ENCODE results near the gene CCT2.
"Not testable (repeated sequence)": the region's sequence is repeated elsewhere in the genome, so short reads cannot be mapped to it uniquely, and the experiment has no call there.

CCT2 gene

GRCh38 chr12:69589082-69589481 is 3.8 kb downstream of the CCT2 start:
- no peak for DNase-seq

GRCh38 chr12:69595689-69596088 is 10.4 kb downstream of the CCT2 start:
- DNase-seq = no peak

- no peak for DNase-seq
Observed at GRCh38 chr12:69598174-69598753, 13.0 kb downstream of the CCT2 start.

- DNase-seq = no peak
Observed at GRCh38 chr12:69600804-69601203, 15.5 kb downstream of the CCT2 start.

- DNase-seq = no peak
Observed at GRCh38 chr12:69601962-69602685, 16.9 kb downstream of the CCT2 start.

- no peak for DNase-seq
Observed at GRCh38 chr12:69602954-69603353, 17.7 kb downstream of the CCT2 start.

GRCh38 chr12:69603556-69603955 is 18.3 kb downstream of the CCT2 start:
- not testable (repeated sequence) for DNase-seq

GRCh38 chr12:69604275-69604674 is 19.0 kb downstream of the CCT2 start:
- not testable (repeated sequence) for DNase-seq

GRCh38 chr12:69608114-69608513 is 22.9 kb downstream of the CCT2 start:
- peak; percentile 12 for DNase-seq

- no peak for DNase-seq
Observed at GRCh38 chr12:69610126-69610525, 24.9 kb downstream of the CCT2 start.

- DNase-seq = no peak
Observed at GRCh38 chr12:69610729-69611128, 25.5 kb downstream of the CCT2 start, which contains the start of gene LRRC10. LRRC10 (minus strand) TSS chr12:69610907; CDS start chr12:69610838, 69 bp downstream.

- DNase-seq = no peak
Observed at GRCh38 chr12:69613351-69613750, 28.1 kb downstream of the CCT2 start.

GRCh38 chr12:69616025-69616424 is 30.8 kb downstream of the CCT2 start:
- no peak for DNase-seq

GRCh38 chr12:69619050-69619449 is 33.8 kb downstream of the CCT2 start:
- DNase-seq = no peak

- DNase-seq = no peak
Observed at GRCh38 chr12:69620077-69620476, 34.8 kb downstream of the CCT2 start.

- no peak for DNase-seq
Observed at GRCh38 chr12:69620921-69621320, 35.7 kb downstream of the CCT2 start.

GRCh38 chr12:69621551-69621950 is 36.3 kb downstream of the CCT2 start:
- DNase-seq = no peak

GRCh38 chr12:69623970-69624369 is 38.7 kb downstream of the CCT2 start:
- no peak for DNase-seq

- DNase-seq = no peak
Observed at GRCh38 chr12:69627501-69627900, 42.2 kb downstream of the CCT2 start.

- DNase-seq = no peak
Observed at GRCh38 chr12:69630191-69630590, 44.9 kb downstream of the CCT2 start.

- no peak for DNase-seq
Observed at GRCh38 chr12:69633061-69633460, 47.8 kb downstream of the CCT2 start.

- peak; percentile 69 for DNase-seq
Observed at GRCh38 chr12:69639400-69640016, 54.2 kb downstream of the CCT2 start.

- DNase-seq = no peak
Observed at GRCh38 chr12:69641546-69641945, 56.3 kb downstream of the CCT2 start.

GRCh38 chr12:69642531-69642930 is 57.3 kb downstream of the CCT2 start:
- no peak for DNase-seq
